ENCODE data around the gene ZFHX3. TPM values are rescaled to one million over a fixed set of nuclear protein-coding genes. Genes with fewer than 3 reads are reported as not detected.

The ZFHX3 gene
- polyA plus RNA-seq, 1 donor from 2014 or later, result 26.4 TPM

GRCh38 chr16:72740347-72740746 is 307.6 kb downstream of the ZFHX3 start:
- Histone ChIP-seq H3K9me2 (ENCODE audit: insufficient read depth, low read length) (no peaks in the 10 kb centered on the region), H3K36me3 (ENCODE audit: insufficient read depth, low read length) (no peaks in the 10 kb centered on the region), H3K9me3 (ENCODE audit: low read length) (no peaks in the 10 kb centered on the region), H4K20me1 (ENCODE audit: insufficient read depth) (no peaks in the 10 kb centered on the region), H2AFZ (ENCODE audit: low read depth, low read length) (no peak overlapping the region), H3K79me2 (replicated peaks; ENCODE audit: insufficient read depth, low read length) (no peaks in the 10 kb centered on the region), H3K4me2 (ENCODE audit: low read length) (no peak overlapping the region), H3K4me3 (ENCODE audit: low read length) (no peak overlapping the region), H3K9ac (ENCODE audit: low read length) (no peak overlapping the region), H3K27me3 (ENCODE audit: insufficient read depth, low read depth, low read length) (no peaks in the 10 kb centered on the region), H3K27ac (ENCODE audit: low read length) (no peak overlapping the region), H3F3A (ENCODE audit: insufficient read depth, low read length, poor library complexity, severe bottlenecking) (no peaks in the 10 kb centered on the region)
- TF ChIP-seq TAF1 (IDR thresholded peaks at IDR 0.05; ENCODE audit: low read depth) (no peak), EZH2 (IDR thresholded peaks at IDR 0.05; ENCODE audit: borderline replicate concordance, insufficient read depth, low read length, poor library complexity, severe bottlenecking) (no peak), CTCF (IDR thresholded peaks at IDR 0.05; ENCODE audit: poor library complexity, severe bottlenecking) (no peak), RAD21 (conservative IDR thresholded peaks at IDR 0.05) (no peak), SMC3 (conservative IDR thresholded peaks at IDR 0.05; ENCODE audit: poor library complexity) (no peak), POLR2AphosphoS5 (IDR thresholded peaks at IDR 0.05) (no peak)

- no peaks in the 10 kb centered on the region for H3K9me3 ChIP-seq (ENCODE audit: low read length)
- H4K20me1 ChIP-seq (ENCODE audit: insufficient read depth), result no peaks in the 10 kb centered on the region
- H2AFZ ChIP-seq (ENCODE audit: low read depth, low read length), result no peak overlapping the region
- no peak overlapping the region for H3K4me3 ChIP-seq (ENCODE audit: low read length)
- H3K27ac ChIP-seq (ENCODE audit: low read length), result no peak overlapping the region
- H3K4me2 ChIP-seq (ENCODE audit: low read length), result no peak overlapping the region
- H3K36me3 ChIP-seq (ENCODE audit: insufficient read depth, low read length), result no peaks in the 10 kb centered on the region
- TF ChIP-seq SMC3 (conservative IDR thresholded peaks at IDR 0.05; ENCODE audit: poor library complexity), result no peak
- TF ChIP-seq RAD21 (conservative IDR thresholded peaks at IDR 0.05), result no peak
- TF ChIP-seq MXI1 (conservative IDR thresholded peaks at IDR 0.05; ENCODE audit: poor library complexity, severe bottlenecking), result no peak
- TF ChIP-seq EP300 (conservative IDR thresholded peaks at IDR 0.05; ENCODE audit: poor library complexity, severe bottlenecking), result no peak
- TF ChIP-seq EZH2 (IDR thresholded peaks at IDR 0.05; ENCODE audit: borderline replicate concordance, insufficient read depth, low read length, poor library complexity, severe bottlenecking), result no peak
- H3K9ac ChIP-seq (ENCODE audit: low read length), result no peak overlapping the region
- H3K79me2 ChIP-seq (replicated peaks; ENCODE audit: insufficient read depth, low read length), result no peaks in the 10 kb centered on the region
- H3K9me2 ChIP-seq (ENCODE audit: insufficient read depth, low read length), result no peaks in the 10 kb centered on the region
- H3F3A ChIP-seq (ENCODE audit: insufficient read depth, low read length, poor library complexity, severe bottlenecking), result no peaks in the 10 kb centered on the region
- no peaks in the 10 kb centered on the region for H3K27me3 ChIP-seq (ENCODE audit: insufficient read depth, low read depth, low read length)
Observed at GRCh38 chr16:72739577-72739976, 308.4 kb downstream of the ZFHX3 start.

GRCh38 chr16:72736074-72736473 is 311.9 kb downstream of the ZFHX3 start:
- Histone ChIP-seq H3K9me2 (ENCODE audit: insufficient read depth, low read length) (no peaks in the 10 kb centered on the region), H4K20me1 (ENCODE audit: insufficient read depth) (no peaks in the 10 kb centered on the region), H3K79me2 (replicated peaks; ENCODE audit: insufficient read depth, low read length) (no peaks in the 10 kb centered on the region), H3K4me2 (ENCODE audit: low read length) (no peak overlapping the region), H3K4me3 (ENCODE audit: low read length) (no peak overlapping the region), H2AFZ (ENCODE audit: low read depth, low read length) (no peak overlapping the region), H3K9me3 (ENCODE audit: low read length) (no peaks in the 10 kb centered on the region), H3K27ac (ENCODE audit: low read length) (no peak overlapping the region), H3K9ac (ENCODE audit: low read length) (no peak overlapping the region), H3F3A (ENCODE audit: insufficient read depth, low read length, poor library complexity, severe bottlenecking) (no peaks in the 10 kb centered on the region), H3K27me3 (ENCODE audit: insufficient read depth, low read depth, low read length) (no peaks in the 10 kb centered on the region), H3K36me3 (ENCODE audit: insufficient read depth, low read length) (no peaks in the 10 kb centered on the region)
- TF ChIP-seq EZH2 (IDR thresholded peaks at IDR 0.05; ENCODE audit: borderline replicate concordance, insufficient read depth, low read length, poor library complexity, severe bottlenecking) (no peak), POLR2AphosphoS5 (IDR thresholded peaks at IDR 0.05) (no peak), CTCF (IDR thresholded peaks at IDR 0.05; ENCODE audit: poor library complexity, severe bottlenecking) (no peak), EP300 (conservative IDR thresholded peaks at IDR 0.05; ENCODE audit: poor library complexity, severe bottlenecking) (no peak), REST (IDR thresholded peaks at IDR 0.05; ENCODE audit: borderline replicate concordance) (no peak), RAD21 (conservative IDR thresholded peaks at IDR 0.05) (no peak)

Measured in neural cell (in vitro differentiated cells).